Activated naive CD4-positive, alpha-beta T cell treated with anti-CD3 and anti-CD28 coated beads, Interleukin-2, amount 10 ng/mL, durations not matched to agents 5 hours and 36 hours (primary cell): ENCODE data around the gene MPPED2. TPM values are rescaled to one million over a fixed set of nuclear protein-coding genes. Genes with fewer than 3 reads are reported as not detected.

Source experiments
- total RNA-seq, 2 experiments: library from RNA; stranded (reverse); gene quantifications; one replicate each; pipeline ENCODE4 v1.2.3, GENCODE V29; 2021

Gene MPPED2, protein sequence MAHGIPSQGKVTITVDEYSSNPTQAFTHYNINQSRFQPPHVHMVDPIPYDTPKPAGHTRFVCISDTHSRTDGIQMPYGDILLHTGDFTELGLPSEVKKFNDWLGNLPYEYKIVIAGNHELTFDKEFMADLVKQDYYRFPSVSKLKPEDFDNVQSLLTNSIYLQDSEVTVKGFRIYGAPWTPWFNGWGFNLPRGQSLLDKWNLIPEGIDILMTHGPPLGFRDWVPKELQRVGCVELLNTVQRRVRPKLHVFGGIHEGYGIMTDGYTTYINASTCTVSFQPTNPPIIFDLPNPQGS
- not detected for total RNA-seq

DNA sequence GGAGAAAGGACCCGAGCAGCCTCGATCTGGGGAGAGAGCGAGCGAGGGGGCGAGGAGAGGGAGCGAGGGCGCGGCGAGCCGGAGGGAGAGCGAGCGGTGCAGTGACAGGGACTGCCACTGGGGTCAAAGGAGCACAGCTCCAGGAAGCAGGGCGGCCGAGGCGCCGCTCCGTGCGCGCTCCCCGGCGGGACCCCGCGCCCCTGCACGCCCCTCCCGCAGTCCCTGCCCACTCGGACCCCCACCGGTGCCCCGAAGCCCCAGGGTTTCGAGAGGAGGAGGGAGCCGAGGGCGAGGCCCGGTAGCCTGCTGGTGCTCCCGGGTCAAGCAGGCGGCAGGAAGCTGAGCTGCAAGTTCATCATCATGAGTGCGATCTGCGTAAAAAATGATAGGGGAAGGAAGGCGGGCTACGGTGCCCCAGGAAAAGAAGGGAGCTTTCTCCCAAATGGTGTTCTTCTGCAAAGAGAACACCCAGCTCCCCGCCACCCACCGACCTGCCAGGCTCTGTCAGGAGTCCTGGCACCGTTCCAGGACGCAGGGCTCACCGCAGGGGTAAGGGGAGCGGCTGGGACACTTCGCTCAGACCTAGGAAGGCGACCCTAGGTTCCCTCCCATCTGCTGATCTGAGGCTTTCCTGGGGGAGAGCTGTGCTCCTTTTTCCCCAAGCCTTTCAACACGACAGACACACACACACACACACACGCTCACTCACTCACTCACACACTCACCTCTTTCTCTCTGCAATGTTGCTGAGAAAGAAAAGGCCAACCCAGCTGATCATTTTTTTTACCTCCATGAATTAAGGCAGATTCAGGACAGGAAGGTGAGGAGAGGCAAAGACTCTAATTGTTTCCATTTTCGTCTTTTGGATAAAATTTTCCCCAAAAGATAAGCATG is at the start of gene MPPED2:
Gene MPPED2 (minus strand): TSS at position 103 of the 894 bp plus-strand sequence. CDS start 5,980 bp downstream, outside the sequence.

